ENCODE results near the gene BRPF3. TPM values are rescaled to one million over a fixed set of nuclear protein-coding genes. Genes with fewer than 3 reads are reported as not detected.

Gene BRPF3
- total RNA-seq, 1 experiment from 2014 or later: 49.6 TPM

GRCh38 chr6:36202101-36202500, 5.6 kb downstream of the BRPF3 start:
- Histone ChIP-seq H3K36me3 (ENCODE audit: control insufficient read depth, insufficient read depth, low read length) (peaks cover 15% of the 10 kb centered on the region), H3K27me3 (ENCODE audit: control insufficient read depth, insufficient read depth, low read length) (no peaks in the 10 kb centered on the region), H3K4me3 (ENCODE audit: low read depth in 2 of 2, low read length in 2 of 2) (no peak overlapping the region), H3K4me1 (ENCODE audit: control insufficient read depth, insufficient read depth, low read length) (0 out of 2 replicates have a peak, but pooled peaks cover 2% of the 10 kb centered on the region), H3K27ac (ENCODE audit: low read length) (no peak overlapping the region), H3K9me3 (ENCODE audit: control insufficient read depth, insufficient read depth, low read depth, low read length) (no peaks in the 10 kb centered on the region)
- in situ Hi-C loops (cut with HindIII; ENCODE audit: low pct_unique_long_range_greater_than_20kb, low sequenced_read_pairs) (no loop called here), intact Hi-C loops (cut with micrococcal nuclease; ENCODE audit: unreplicated experiment) (no loop called here)
- ChIA-PET CTCF (no interaction called here), POLR2A (interaction anchor here (0.6 kb wide), 1 partner anchor 11 kb away, joined by 6 read pairs; no protein-coding TSS in a partner anchor)
- no peak for TF ChIP-seq CTCF (IDR thresholded peaks at IDR 0.05)
- no peak for TF ChIP-seq POLR2AphosphoS5 (IDR thresholded peaks at IDR 0.05; ENCODE audit: low read depth, low read length)
- no peak for TF ChIP-seq REST (IDR thresholded peaks at IDR 0.05; ENCODE audit: insufficient read depth in 1 of 2, low read depth in 2 of 2, low read length in 1 of 2)
- no peak for TF ChIP-seq TCF7L2 (IDR thresholded peaks at IDR 0.05; ENCODE audit: low read depth, low read length)
- no peak for TF ChIP-seq SIN3A (IDR thresholded peaks at IDR 0.05; ENCODE audit: borderline replicate concordance, insufficient read depth, low read depth, low read length)
- ATAC-seq (no peak), DNase-seq (ENCODE audit: low read depth, low spot score) (no peak)
- BruUV-seq (replicated peaks): no TSS peak

- ChIA-PET POLR2A (no interaction called here), CTCF (no interaction called here)
- Histone ChIP-seq H3K4me1 (ENCODE audit: control insufficient read depth, insufficient read depth, low read length) (no peaks in the 10 kb centered on the region), H3K27ac (ENCODE audit: low read length) (no peak overlapping the region), H3K36me3 (ENCODE audit: control insufficient read depth, insufficient read depth, low read length) (peaks cover 21% of the 10 kb centered on the region), H3K4me3 (ENCODE audit: low read depth in 2 of 2, low read length in 2 of 2) (no peak overlapping the region), H3K9me3 (ENCODE audit: control insufficient read depth, insufficient read depth, low read depth, low read length) (no peaks in the 10 kb centered on the region), H3K27me3 (ENCODE audit: control insufficient read depth, insufficient read depth, low read length) (no peaks in the 10 kb centered on the region)
- in situ Hi-C loops (cut with HindIII; ENCODE audit: low pct_unique_long_range_greater_than_20kb, low sequenced_read_pairs) (no loop called here), intact Hi-C loops (cut with micrococcal nuclease; ENCODE audit: unreplicated experiment) (no loop called here)
- DNase-seq (ENCODE audit: low read depth, low spot score): no peak
- no peak for ATAC-seq
- no TSS peak for BruUV-seq (replicated peaks)
- TF ChIP-seq TCF7L2 (IDR thresholded peaks at IDR 0.05; ENCODE audit: low read depth, low read length) (no peak), REST (IDR thresholded peaks at IDR 0.05; ENCODE audit: insufficient read depth in 1 of 2, low read depth in 2 of 2, low read length in 1 of 2) (no peak), POLR2AphosphoS5 (IDR thresholded peaks at IDR 0.05; ENCODE audit: low read depth, low read length) (no peak), SIN3A (IDR thresholded peaks at IDR 0.05; ENCODE audit: borderline replicate concordance, insufficient read depth, low read depth, low read length) (no peak), CTCF (IDR thresholded peaks at IDR 0.05) (no peak)
Observed at GRCh38 chr6:36204068-36204753, 7.7 kb downstream of the BRPF3 start.

All from Panc1 (cell line).